Nephron (organoid): ENCODE measurements around the gene CAMTA1.

ENCODE experiments used
- H3K27ac Mint-ChIP-seq, 3 experiments: 2 replicates each; pipeline ENCODE4 v1.8.0; 2020; ENCODE audit warnings: mixed read lengths in 3 of 3, mild to moderate bottlenecking in 2 of 3, moderate library complexity in 1 of 3
- H3K27me3 Mint-ChIP-seq: 2 replicates; pipeline ENCODE4 v1.8.0; 2021; ENCODE audit warnings: low read depth, mild to moderate bottlenecking, moderate library complexity, mixed read lengths
- H3K36me3 Mint-ChIP-seq: 2 replicates; pipeline ENCODE4 v1.8.0; 2020; ENCODE audit warnings: low read depth, mixed read lengths
- H3K4me1 Mint-ChIP-seq: 2 replicates; pipeline ENCODE4 v1.8.0; 2020; ENCODE audit warnings: mixed read lengths
- H3K4me3 Mint-ChIP-seq, 3 experiments: 2 replicates each; pipeline ENCODE4 v1.8.0; 2020; ENCODE audit warnings: mild to moderate bottlenecking in 3 of 3, mixed read lengths in 3 of 3, moderate library complexity in 2 of 3
- H3K9me3 Mint-ChIP-seq: 2 replicates; pipeline ENCODE4 v1.8.0; 2020; ENCODE audit warnings: mixed read lengths
- CTCF ChIP-seq, 3 experiments: fragments of 200-600 bp; sonication (generic); IDR thresholded peaks; one replicate each; pipeline ENCODE4 v1.5.0; 2021; ENCODE audit warnings: antibody characterized with exemption in 3 of 3; ENCODE audit not compliant: unreplicated experiment in 3 of 3

The CAMTA1 gene

GRCh38 chr1:7518411-7518810, 733.2 kb downstream of the CAMTA1 start:
- Mint-ChIP-seq H3K27me3 (peaks cover 41% of the 10 kb centered on the region), H3K4me1 (peaks cover 5% of the 10 kb centered on the region), H3K27ac (no peak overlapping the region), H3K36me3 (no peaks in the 10 kb centered on the region), H3K9me3 (no peaks in the 10 kb centered on the region), H3K4me3 (no peak overlapping the region)
- no peak for TF ChIP-seq CTCF (IDR thresholded peaks at IDR 0.05; ENCODE audit: unreplicated experiment in 3 of 3)

- Mint-ChIP-seq H3K4me1 (peaks cover 7% of the 10 kb centered on the region), H3K9me3 (no peaks in the 10 kb centered on the region), H3K4me3 (no peak overlapping the region), H3K36me3 (no peaks in the 10 kb centered on the region), H3K27me3 (peaks cover 36% of the 10 kb centered on the region), H3K27ac (no peak overlapping the region)
- TF ChIP-seq CTCF (IDR thresholded peaks at IDR 0.05; ENCODE audit: unreplicated experiment in 3 of 3), result no peak
Observed at GRCh38 chr1:7519181-7519860, 734.1 kb downstream of the CAMTA1 start.

GRCh38 chr1:7519861-7520395, 734.7 kb downstream of the CAMTA1 start:
- H3K4me1 Mint-ChIP-seq, result peaks cover 10% of the 10 kb centered on the region
- H3K9me3 Mint-ChIP-seq, result no peaks in the 10 kb centered on the region
- no peak overlapping the region for H3K4me3 Mint-ChIP-seq
- no peak for TF ChIP-seq CTCF (IDR thresholded peaks at IDR 0.05; ENCODE audit: unreplicated experiment in 3 of 3)
- H3K27me3 Mint-ChIP-seq, result peaks cover 32% of the 10 kb centered on the region
- no peak overlapping the region for H3K27ac Mint-ChIP-seq
- no peaks in the 10 kb centered on the region for H3K36me3 Mint-ChIP-seq

GRCh38 chr1:7520496-7520895, 735.2 kb downstream of the CAMTA1 start:
- no peaks in the 10 kb centered on the region for H3K9me3 Mint-ChIP-seq
- TF ChIP-seq CTCF (IDR thresholded peaks at IDR 0.05; ENCODE audit: unreplicated experiment in 3 of 3), result no peak

GRCh38 chr1:7524341-7525337, 739.4 kb downstream of the CAMTA1 start:
- Mint-ChIP-seq H3K27me3 (peaks cover 28% of the 10 kb centered on the region), H3K4me3 (no peak overlapping the region), H3K36me3 (no peaks in the 10 kb centered on the region), H3K9me3 (no peaks in the 10 kb centered on the region), H3K27ac (no peak overlapping the region), H3K4me1 (peaks cover 17% of the 10 kb centered on the region)
- TF ChIP-seq CTCF (IDR thresholded peaks at IDR 0.05; ENCODE audit: unreplicated experiment in 3 of 3), result no peak

More at GRCh38 chr1:7520496-7520895, 735.2 kb downstream of the CAMTA1 start:
- no peak overlapping the region for H3K4me3 Mint-ChIP-seq
- no peaks in the 10 kb centered on the region for H3K36me3 Mint-ChIP-seq
- peaks cover 10% of the 10 kb centered on the region for H3K4me1 Mint-ChIP-seq
- peaks cover 35% of the 10 kb centered on the region for H3K27me3 Mint-ChIP-seq
- H3K27ac Mint-ChIP-seq, result peak overlapping the region in 1 of 3 experiments; percentile 7
